IMR-90 (cell line): ENCODE results near the gene THADA.

Source experiments
- BHLHE40 ChIP-seq: fragments of 150-350 bp; IDR thresholded peaks from 2 replicates; pipeline ENCODE4 v1.6.1; 2016; ENCODE audit warnings: mild to moderate bottlenecking, low read depth, low read length
- MXI1 ChIP-seq: IDR thresholded peaks from 2 replicates; pipeline ENCODE4 v1.6.1; 2012; ENCODE audit warnings: low read depth, mild to moderate bottlenecking, low read length, moderate library complexity, borderline replicate concordance
- POLR2A ChIP-seq: IDR thresholded peaks from 2 replicates; pipeline ENCODE4 v1.6.1; 2012; ENCODE audit warnings: mild to moderate bottlenecking, low read depth, low read length
- RFX5 ChIP-seq: IDR thresholded peaks from 2 replicates; pipeline ENCODE4 v1.8.0; 2012; ENCODE audit warnings: low read depth, mild to moderate bottlenecking, low read length, moderate library complexity
- USF2 ChIP-seq: fragments of 150-350 bp; IDR thresholded peaks from 2 replicates; pipeline ENCODE4 v1.6.1; 2017; ENCODE audit warnings: mild to moderate bottlenecking, antibody characterized with exemption, low read length, low read depth
- TF ChIP-seq, protein P1 (sequence below): conservative IDR thresholded peaks from 2 replicates; pipeline ENCODE4 v1.5.1; 2012; ENCODE audit warnings: mild to moderate bottlenecking, low read depth, low read length, improper control_type of control experiment

DNA sequence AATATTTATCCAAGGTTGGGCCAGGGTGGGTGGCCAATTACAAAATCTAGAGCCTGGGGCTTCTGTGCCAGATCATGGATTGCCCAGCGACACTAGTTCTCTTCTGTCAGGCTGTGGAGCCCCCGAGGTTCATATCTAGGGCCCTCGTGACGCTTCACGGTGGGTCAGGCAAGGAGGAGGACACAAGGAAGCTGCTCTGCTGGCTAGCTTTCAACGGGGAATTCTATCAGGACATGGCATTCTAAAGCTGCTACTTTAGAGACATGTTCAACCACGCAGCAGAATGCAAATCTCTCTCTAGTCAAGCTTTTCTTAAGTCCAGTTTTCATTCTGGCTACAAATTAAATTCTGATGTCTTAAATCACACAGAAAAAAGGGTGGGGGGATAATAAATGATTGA, 180.2 kb downstream of the THADA start:
- TF ChIP-seq, protein P1, sequence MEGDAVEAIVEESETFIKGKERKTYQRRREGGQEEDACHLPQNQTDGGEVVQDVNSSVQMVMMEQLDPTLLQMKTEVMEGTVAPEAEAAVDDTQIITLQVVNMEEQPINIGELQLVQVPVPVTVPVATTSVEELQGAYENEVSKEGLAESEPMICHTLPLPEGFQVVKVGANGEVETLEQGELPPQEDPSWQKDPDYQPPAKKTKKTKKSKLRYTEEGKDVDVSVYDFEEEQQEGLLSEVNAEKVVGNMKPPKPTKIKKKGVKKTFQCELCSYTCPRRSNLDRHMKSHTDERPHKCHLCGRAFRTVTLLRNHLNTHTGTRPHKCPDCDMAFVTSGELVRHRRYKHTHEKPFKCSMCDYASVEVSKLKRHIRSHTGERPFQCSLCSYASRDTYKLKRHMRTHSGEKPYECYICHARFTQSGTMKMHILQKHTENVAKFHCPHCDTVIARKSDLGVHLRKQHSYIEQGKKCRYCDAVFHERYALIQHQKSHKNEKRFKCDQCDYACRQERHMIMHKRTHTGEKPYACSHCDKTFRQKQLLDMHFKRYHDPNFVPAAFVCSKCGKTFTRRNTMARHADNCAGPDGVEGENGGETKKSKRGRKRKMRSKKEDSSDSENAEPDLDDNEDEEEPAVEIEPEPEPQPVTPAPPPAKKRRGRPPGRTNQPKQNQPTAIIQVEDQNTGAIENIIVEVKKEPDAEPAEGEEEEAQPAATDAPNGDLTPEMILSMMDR = no peak
- TF ChIP-seq RFX5 (no peak), USF2 (no peak), MXI1 (no peak), POLR2A (no peak), BHLHE40 (no peak)
